ENCODE measurements around the gene SCOC. TPM values are rescaled to one million over a fixed set of nuclear protein-coding genes. Genes with fewer than 3 reads are reported as not detected.

The SCOC gene
- total and polyA plus RNA-seq, 10 of the 15 experiments (the other 5 are each of a cell fraction or from before 2014, with no cell fraction given) = 28.2 to 154 (median 54.0) TPM

- TF ChIP-seq CBFB (IDR thresholded peaks at IDR 0.05; ENCODE audit: low read depth) (no peak), STAT3 (IDR thresholded peaks at IDR 0.05; ENCODE audit: low read depth, low read length) (no peak), CEBPZ (IDR thresholded peaks at IDR 0.05; ENCODE audit: low read depth, low read length) (no peak), PML (IDR thresholded peaks at IDR 0.05; ENCODE audit: low read length) (0 out of 2 replicates have a peak, but pooled peaks have one; percentile 87), CBX3 (IDR thresholded peaks at IDR 0.05; ENCODE audit: borderline replicate concordance, low read depth) (no peak), HDAC6 (IDR thresholded peaks at IDR 0.05; ENCODE audit: unreplicated experiment) (no peak), ELK1 (IDR thresholded peaks at IDR 0.05; ENCODE audit: low read depth, low read length) (no peak), E4F1 (IDR thresholded peaks at IDR 0.05; ENCODE audit: borderline replicate concordance, partially characterized antibody) (no peak), ZBTB40 (IDR thresholded peaks at IDR 0.05; ENCODE audit: borderline replicate concordance) (no peak), NFIC (IDR thresholded peaks at IDR 0.05; ENCODE audit: low read depth, low read length) (no peak), ZNF207 (IDR thresholded peaks at IDR 0.05; ENCODE audit: borderline replicate concordance) (no peak), PAX8 (IDR thresholded peaks at IDR 0.05) (no peak), SUPT20H (IDR thresholded peaks at IDR 0.05; ENCODE audit: borderline replicate concordance, control insufficient read depth, low read depth, low read length) (no peak), NFYA (IDR thresholded peaks at IDR 0.05; ENCODE audit: borderline replicate concordance, low read depth, low read length) (peak; percentile 48), ZNF384 (IDR thresholded peaks at IDR 0.05; ENCODE audit: borderline replicate concordance, low read depth, low read length) (no peak), GATAD2B (conservative IDR thresholded peaks at IDR 0.05; ENCODE audit: low read depth) (peak; percentile 41), TARDBP (IDR thresholded peaks at IDR 0.05; ENCODE audit: borderline replicate concordance) (no peak), TBL1XR1 (IDR thresholded peaks at IDR 0.05; ENCODE audit: low read depth, low read length) (no peak), ZBED1 (IDR thresholded peaks at IDR 0.05; ENCODE audit: borderline replicate concordance) (no peak)
Observed at GRCh38 chr4:140373328-140374129, at the start of gene SCOC (continued).

Measured in GM12878 (cell line).